ENCODE measurements around the gene KCNE4.

KCNE4 gene

GRCh38 chr2:223057569-223057968 lies 5.6 kb downstream of the KCNE4 start:
- ATAC-seq: no peak
- TF ChIP-seq ESRRG (CRISPR knock-in tag; IDR thresholded peaks at IDR 0.05): no peak
- no peak for TF ChIP-seq TCF4 (CRISPR knock-in tag; IDR thresholded peaks at IDR 0.05; ENCODE audit: borderline replicate concordance)
- no peak for TF ChIP-seq TSHZ2 (CRISPR knock-in tag; IDR thresholded peaks at IDR 0.05)
- TF ChIP-seq BACH2 (CRISPR knock-in tag; IDR thresholded peaks at IDR 0.05; ENCODE audit: borderline replicate concordance): no peak
- no peak for TF ChIP-seq SNAI2 (CRISPR knock-in tag; IDR thresholded peaks at IDR 0.05)
- TF ChIP-seq CREB5 (CRISPR knock-in tag; IDR thresholded peaks at IDR 0.05; ENCODE audit: low read depth): no peak
- no peak for TF ChIP-seq ISL1 (CRISPR knock-in tag; IDR thresholded peaks at IDR 0.05)
- TF ChIP-seq OSR1 (CRISPR knock-in tag; IDR thresholded peaks at IDR 0.05): no peak
- no peak for TF ChIP-seq GLIS3 (CRISPR knock-in tag; IDR thresholded peaks at IDR 0.05)
- TF ChIP-seq ARNTL (CRISPR knock-in tag; IDR thresholded peaks at IDR 0.05; ENCODE audit: borderline replicate concordance, low read depth): no peak

- ATAC-seq: no peak
- TF ChIP-seq TCF4 (CRISPR knock-in tag; IDR thresholded peaks at IDR 0.05; ENCODE audit: borderline replicate concordance) (0 out of 2 replicates have a peak, but pooled peaks have one; percentile 9), ZNF8 (CRISPR knock-in tag; IDR thresholded peaks at IDR 0.05) (no peak), ISL1 (CRISPR knock-in tag; IDR thresholded peaks at IDR 0.05) (0 out of 2 replicates have a peak, but pooled peaks have one; percentile 23)
Observed at GRCh38 chr2:223058952-223059716, 7.1 kb downstream of the KCNE4 start.

- no peak for ATAC-seq
- TF ChIP-seq ZFP30 (CRISPR knock-in tag; IDR thresholded peaks at IDR 0.05): no peak
- TF ChIP-seq PPARA (CRISPR knock-in tag; IDR thresholded peaks at IDR 0.05; ENCODE audit: borderline replicate concordance): no peak
- TF ChIP-seq POU6F1 (CRISPR knock-in tag; IDR thresholded peaks at IDR 0.05; ENCODE audit: borderline replicate concordance, low read depth): no peak
- TF ChIP-seq GLIS3 (CRISPR knock-in tag; IDR thresholded peaks at IDR 0.05): no peak
- TF ChIP-seq CREB5 (CRISPR knock-in tag; IDR thresholded peaks at IDR 0.05; ENCODE audit: low read depth): no peak
- no peak for TF ChIP-seq PATZ1 (CRISPR knock-in tag; IDR thresholded peaks at IDR 0.05; ENCODE audit: borderline replicate concordance)
- TF ChIP-seq SNAI2 (CRISPR knock-in tag; IDR thresholded peaks at IDR 0.05): no peak
- no peak for TF ChIP-seq TCF4 (CRISPR knock-in tag; IDR thresholded peaks at IDR 0.05; ENCODE audit: borderline replicate concordance)
- TF ChIP-seq CSRNP3 (CRISPR knock-in tag; IDR thresholded peaks at IDR 0.05): no peak
- no peak for TF ChIP-seq ZNF70 (CRISPR knock-in tag; IDR thresholded peaks at IDR 0.05)
- no peak for TF ChIP-seq ZNF565 (CRISPR knock-in tag; conservative IDR thresholded peaks at IDR 0.05; ENCODE audit: low read depth)
- no peak for TF ChIP-seq ARNTL (CRISPR knock-in tag; IDR thresholded peaks at IDR 0.05; ENCODE audit: borderline replicate concordance, low read depth)
- TF ChIP-seq RARB (CRISPR knock-in tag; IDR thresholded peaks at IDR 0.05): no peak
Observed at GRCh38 chr2:223060201-223060825, 8.3 kb downstream of the KCNE4 start.
